Limb (tissue), 2 donors: ENCODE measurements around the gene SAMD3.
"Not testable (repeated sequence)": the region's sequence is repeated elsewhere in the genome, so short reads cannot be mapped to it uniquely, and the experiment has no call there.

Source experiments
- DNase-seq, 2 donors: peaks; one replicate each; pipeline ENCODE4 v3.0.0-alpha.2; 2016; ENCODE audit errors: extremely low spot score in 2 of 2

SAMD3 gene

GRCh38 chr6:130176378-130176777, 46.4 kb downstream of the SAMD3 start:
- no peak for DNase-seq

GRCh38 chr6:130173377-130174004, 49.3 kb downstream of the SAMD3 start:
- not testable (repeated sequence) for DNase-seq

GRCh38 chr6:130170160-130170559, 52.6 kb downstream of the SAMD3 start:
- DNase-seq, result not testable (repeated sequence)

- DNase-seq, result no peak
Observed at GRCh38 chr6:130167655-130168054, 55.1 kb downstream of the SAMD3 start.

GRCh38 chr6:130164251-130164650, 58.5 kb downstream of the SAMD3 start:
- DNase-seq, result no peak

- no peak for DNase-seq
Observed at GRCh38 chr6:130163266-130163665, 59.5 kb downstream of the SAMD3 start.

GRCh38 chr6:130162421-130162820, 60.3 kb downstream of the SAMD3 start:
- DNase-seq, result no peak

GRCh38 chr6:130161683-130162404, 60.9 kb downstream of the SAMD3 start:
- peak in 1 of 2 donors; percentile 79 for DNase-seq

GRCh38 chr6:130159956-130160355, 62.8 kb downstream of the SAMD3 start:
- no peak for DNase-seq

- no peak for DNase-seq
Observed at GRCh38 chr6:130158548-130158947, 64.2 kb downstream of the SAMD3 start.

GRCh38 chr6:130158056-130158455, 64.7 kb downstream of the SAMD3 start:
- no peak for DNase-seq

- no peak for DNase-seq
Observed at GRCh38 chr6:130156908-130157307, 65.8 kb downstream of the SAMD3 start.

GRCh38 chr6:130152908-130153510, 69.7 kb downstream of the SAMD3 start:
- no peak for DNase-seq

GRCh38 chr6:130150906-130151305, 71.8 kb downstream of the SAMD3 start:
- DNase-seq, result no peak

GRCh38 chr6:130149016-130149415, 73.7 kb downstream of the SAMD3 start:
- DNase-seq, result not testable (repeated sequence)

GRCh38 chr6:130148181-130148580, 74.6 kb downstream of the SAMD3 start:
- DNase-seq, result no peak

- no peak for DNase-seq
Observed at GRCh38 chr6:130147111-130147510, 75.6 kb downstream of the SAMD3 start.

GRCh38 chr6:130143709-130144108, 79.0 kb downstream of the SAMD3 start:
- no peak for DNase-seq

- DNase-seq, result no peak
Observed at GRCh38 chr6:130140084-130140483, 82.7 kb downstream of the SAMD3 start.

GRCh38 chr6:130138909-130139242, 83.9 kb downstream of the SAMD3 start:
- no peak for DNase-seq

- no peak for DNase-seq
Observed at GRCh38 chr6:130138116-130138908, 84.4 kb downstream of the SAMD3 start.

- DNase-seq, result no peak
Observed at GRCh38 chr6:130136798-130137197, 86.0 kb downstream of the SAMD3 start.
